Measurements from ENCODE around the gene EDC3. TPM values are rescaled to one million over a fixed set of nuclear protein-coding genes. Genes with fewer than 3 reads are reported as not detected.
A peak's percentile ranks its signal among the peaks of the same experiment; 100 is the strongest.

EDC3 gene
- total and polyA plus RNA-seq, 9 of the 15 experiments (the other 6 are each of a cell fraction or from before 2014, with no cell fraction given) = 11.7 to 63.9 (median 32.8) TPM

DNA sequence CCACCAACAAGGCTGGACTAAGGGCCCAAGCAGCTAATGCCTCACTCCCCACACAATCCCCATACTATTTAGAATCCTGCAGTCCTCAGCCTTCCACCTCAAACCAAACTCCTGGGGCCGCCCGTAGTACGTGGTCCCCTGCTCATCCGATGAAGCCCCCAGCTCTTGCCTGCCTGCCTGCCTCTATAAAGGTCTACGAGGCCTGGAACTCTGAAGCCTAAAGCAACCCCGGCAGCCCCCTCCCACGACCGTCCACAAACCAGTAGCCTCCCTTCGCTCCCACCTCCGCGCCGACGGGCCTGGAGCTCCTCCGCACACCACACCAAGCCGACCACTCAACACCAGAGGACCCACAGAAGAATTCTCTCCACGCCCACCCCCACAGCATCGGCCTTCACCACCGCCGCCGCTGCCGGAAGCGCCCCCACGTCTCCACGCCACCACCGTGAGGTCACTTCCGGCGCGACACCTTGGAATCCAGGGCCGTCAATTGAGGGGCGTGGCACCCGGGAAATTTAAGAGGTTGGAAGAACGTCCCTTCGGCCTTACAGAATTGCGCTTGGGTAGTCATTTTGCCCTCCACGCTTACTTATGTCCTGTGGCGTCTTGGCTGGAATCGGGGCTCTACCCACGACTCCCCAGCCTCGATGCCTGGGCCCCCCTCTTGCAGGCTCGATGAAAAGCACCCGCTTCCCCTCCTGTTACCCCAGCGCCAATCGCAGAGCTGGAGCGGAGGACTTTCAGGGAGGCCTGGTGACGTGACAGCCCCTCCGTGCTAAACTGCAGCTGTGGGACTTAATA, at the start of gene EDC3 (continued):
- no peak for TF ChIP-seq RREB1 (CRISPR knock-in tag; IDR thresholded peaks at IDR 0.05)
- no peak for TF ChIP-seq ZNF445 (CRISPR knock-in tag; IDR thresholded peaks at IDR 0.05; ENCODE audit: low read depth)
- TF ChIP-seq NELFE (IDR thresholded peaks at IDR 0.05; ENCODE audit: insufficient read depth, insufficient read length) = no peak
- no peak for TF ChIP-seq MLX (CRISPR knock-in tag; conservative IDR thresholded peaks at IDR 0.05)
- peak; percentile 81 for TF ChIP-seq HCFC1 (IDR thresholded peaks at IDR 0.05; ENCODE audit: low read depth, low read length)
- TF ChIP-seq STAT5A (IDR thresholded peaks at IDR 0.05; ENCODE audit: borderline replicate concordance, low read length) = no peak
- no peak for TF ChIP-seq ZNF830 (CRISPR knock-in tag; IDR thresholded peaks at IDR 0.05)
- no peak for TF ChIP-seq ZNF175 (CRISPR knock-in tag; IDR thresholded peaks at IDR 0.05; ENCODE audit: low read depth)
- no peak for TF ChIP-seq GTF2F1 (IDR thresholded peaks at IDR 0.05; ENCODE audit: low read depth, low read length)
- TF ChIP-seq ILF3 (IDR thresholded peaks at IDR 0.05; ENCODE audit: borderline replicate concordance) = no peak
- TF ChIP-seq CXXC5 (CRISPR knock-in tag; IDR thresholded peaks at IDR 0.05) = peak; percentile 96
- 0 out of 2 replicates have a peak, but pooled peaks have one; percentile 14 for TF ChIP-seq ZKSCAN1 (IDR thresholded peaks at IDR 0.05; ENCODE audit: low read depth, low read length)
- TF ChIP-seq, protein P1, sequence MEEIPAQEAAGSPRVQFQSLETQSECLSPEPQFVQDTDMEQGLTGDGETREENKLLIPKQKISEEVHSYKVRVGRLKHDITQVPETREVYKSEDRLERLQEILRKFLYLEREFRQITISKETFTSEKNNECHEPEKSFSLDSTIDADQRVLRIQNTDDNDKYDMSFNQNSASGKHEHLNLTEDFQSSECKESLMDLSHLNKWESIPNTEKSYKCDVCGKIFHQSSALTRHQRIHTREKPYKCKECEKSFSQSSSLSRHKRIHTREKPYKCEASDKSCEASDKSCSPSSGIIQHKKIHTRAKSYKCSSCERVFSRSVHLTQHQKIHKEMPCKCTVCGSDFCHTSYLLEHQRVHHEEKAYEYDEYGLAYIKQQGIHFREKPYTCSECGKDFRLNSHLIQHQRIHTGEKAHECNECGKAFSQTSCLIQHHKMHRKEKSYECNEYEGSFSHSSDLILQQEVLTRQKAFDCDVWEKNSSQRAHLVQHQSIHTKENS (CRISPR knock-in tag; IDR thresholded peaks at IDR 0.05) = no peak
- TF ChIP-seq ZSCAN29 (IDR thresholded peaks at IDR 0.05) = no peak
- TF ChIP-seq CREBBP (IDR thresholded peaks at IDR 0.05; ENCODE audit: low read depth, low read length) = no peak
- TF ChIP-seq ZNF778 (CRISPR knock-in tag; IDR thresholded peaks at IDR 0.05) = no peak
- TF ChIP-seq MCM3 (IDR thresholded peaks at IDR 0.05) = no peak
- TF ChIP-seq HDAC2 (IDR thresholded peaks at IDR 0.05) = peak; percentile 88; the same call in 1 of the 2 replicates
- TF ChIP-seq PHTF2 (CRISPR knock-in tag; IDR thresholded peaks at IDR 0.05) = no peak
- no peak for TF ChIP-seq RNF219 (CRISPR knock-in tag; IDR thresholded peaks at IDR 0.05)

Data from K562 (cell line).